Measurements from ENCODE around the gene GPR176. TPM values are rescaled to one million over a fixed set of nuclear protein-coding genes. Genes with fewer than 3 reads are reported as not detected.

The GPR176 gene
- total RNA-seq, 2 donors from 2014 or later = 0.82 to 2.2 TPM

- Histone ChIP-seq H3K36me3 (no peaks in the 10 kb centered on the region), H3K9ac (ENCODE audit: low read depth in 2 of 2, low read length in 2 of 2) (no peak overlapping the region), H3K27me3 (no peaks in the 10 kb centered on the region), H3K27ac (no peak overlapping the region), H3K9me3 (no peaks in the 10 kb centered on the region), H3K4me1 (no peaks in the 10 kb centered on the region), H3K4me3 (no peak overlapping the region)
- TF ChIP-seq CTCF (IDR thresholded peaks at IDR 0.05) = no peak
- intact Hi-C loops (cut with DNase I) = loop anchor here (5.0 to 10.0 kb wide), 3 partner anchors 93 to 493 kb away; no protein-coding TSS in a partner anchor
- no peak for DNase-seq
Observed at GRCh38 chr15:39784638-39785037, 135.4 kb downstream of the GPR176 start.

GRCh38 chr15:39784125-39784524 is 135.9 kb downstream of the GPR176 start:
- Histone ChIP-seq H3K27ac (no peak overlapping the region), H3K4me3 (no peak overlapping the region), H3K9me3 (no peaks in the 10 kb centered on the region), H3K9ac (ENCODE audit: low read depth in 2 of 2, low read length in 2 of 2) (peak overlapping the region in 1 of 2 donors; percentile 91), H3K27me3 (no peaks in the 10 kb centered on the region), H3K36me3 (no peaks in the 10 kb centered on the region), H3K4me1 (no peaks in the 10 kb centered on the region)
- TF ChIP-seq CTCF (IDR thresholded peaks at IDR 0.05) = no peak
- no peak for DNase-seq
- intact Hi-C loops (cut with DNase I) = loop anchor here (5.0 to 10.0 kb wide), 2 partner anchors 191 to 493 kb away; no protein-coding TSS in a partner anchor

- Histone ChIP-seq H3K9me3 (no peaks in the 10 kb centered on the region), H3K27ac (peak overlapping the region; percentile 82), H3K27me3 (no peaks in the 10 kb centered on the region), H3K4me1 (no peaks in the 10 kb centered on the region), H3K9ac (ENCODE audit: low read depth in 2 of 2, low read length in 2 of 2) (peak overlapping the region; percentile 66 to 91), H3K4me3 (peak overlapping the region; percentile 81), H3K36me3 (no peaks in the 10 kb centered on the region)
- no peak for TF ChIP-seq CTCF (IDR thresholded peaks at IDR 0.05)
- no peak for DNase-seq
- intact Hi-C loops (cut with DNase I) = loop anchor here (5.0 to 10.0 kb wide), 2 partner anchors 191 to 494 kb away; no protein-coding TSS in a partner anchor
Observed at GRCh38 chr15:39783244-39783820, 136.7 kb downstream of the GPR176 start.

GRCh38 chr15:39782441-39783138 is 137.5 kb downstream of the GPR176 start, which contains the start of gene FSIP1:
Gene FSIP1 (minus strand): TSS chr15:39782841. CDS start chr15:39776524, 6,317 bp downstream.
- peak within 1 kb of the TSS; percentile 82 for H3K27ac ChIP-seq
- intact Hi-C loops (cut with DNase I) = loop anchor here (5.0 to 10.0 kb wide), 2 partner anchors 192 to 495 kb away; no protein-coding TSS in a partner anchor
- H3K4me1 ChIP-seq = no peaks in the 10 kb centered on the region
- H3K27me3 ChIP-seq = no peaks in the 10 kb centered on the region
- H3K4me3 ChIP-seq = peak within 1 kb of the TSS; percentile 81
- H3K9ac ChIP-seq (ENCODE audit: low read depth in 2 of 2, low read length in 2 of 2) = peak within 1 kb of the TSS; percentile 66 to 91
- no peaks in the 10 kb centered on the region for H3K36me3 ChIP-seq
- no peaks in the 10 kb centered on the region for H3K9me3 ChIP-seq
- peak; percentile 98 for DNase-seq
- no peak for TF ChIP-seq CTCF (IDR thresholded peaks at IDR 0.05)

- Histone ChIP-seq H3K9ac (ENCODE audit: low read depth in 2 of 2, low read length in 2 of 2) (no peak overlapping the region), H3K27ac (no peak overlapping the region), H3K4me3 (peak overlapping the region; percentile 81), H3K4me1 (no peaks in the 10 kb centered on the region), H3K9me3 (no peaks in the 10 kb centered on the region), H3K27me3 (no peaks in the 10 kb centered on the region), H3K36me3 (no peaks in the 10 kb centered on the region)
- no peak for DNase-seq
- TF ChIP-seq CTCF (IDR thresholded peaks at IDR 0.05) = no peak
- intact Hi-C loops (cut with DNase I) = loop anchor here (5.0 to 10.0 kb wide), 2 partner anchors 193 to 495 kb away; no protein-coding TSS in a partner anchor
Observed at GRCh38 chr15:39781967-39782302, 138.1 kb downstream of the GPR176 start.

All from colonic mucosa (tissue), 4 donors.